Liver (tissue), 9 donors: ENCODE data around the gene RNF4. TPM values are rescaled to one million over a fixed set of nuclear protein-coding genes. Genes with fewer than 3 reads are reported as not detected.

Experiments
- DNase-seq: peaks from one replicate; pipeline ENCODE4 v3.0.0-alpha.2; 2017; ENCODE audit warnings: low spot score
- H3K27ac ChIP-seq, 2 donors: one replicate each; pipeline ENCODE4 v1.7.0; 2013; ENCODE audit warnings: inconsistent platforms in 2 of 2, low read length in 2 of 2, control low read depth in 1 of 2, low read depth in 1 of 2, mild to moderate bottlenecking in 1 of 2
- H3K27me3 ChIP-seq, 4 donors: one replicate each; pipeline versions ENCODE4 v1.6.1 to v1.7.0; 2013; ENCODE audit warnings: low read length in 3 of 4, inconsistent platforms in 1 of 4, mild to moderate bottlenecking in 1 of 4, moderate library complexity in 1 of 4; ENCODE audit not compliant: control insufficient read depth in 4 of 4, insufficient read depth in 4 of 4
- H3K36me3 ChIP-seq, 4 donors: one replicate each; pipeline versions ENCODE4 v1.6.1 to v1.7.0; 2013; ENCODE audit warnings: low read length in 3 of 4, mild to moderate bottlenecking in 3 of 4, low read depth in 1 of 4, moderate library complexity in 1 of 4; ENCODE audit not compliant: control insufficient read depth in 4 of 4, insufficient read depth in 3 of 4
- H3K4me1 ChIP-seq, 4 donors: one replicate each; pipeline versions ENCODE4 v1.6.1 to v1.7.0; 2013; ENCODE audit warnings: low read length in 3 of 4, mild to moderate bottlenecking in 3 of 4, moderate library complexity in 1 of 4; ENCODE audit not compliant: control insufficient read depth in 4 of 4, insufficient read depth in 4 of 4
- H3K4me3 ChIP-seq, 3 donors: one replicate each; pipeline versions ENCODE4 v1.6.1 to v1.7.0; 2013; ENCODE audit warnings: low read length in 3 of 3, control low read depth in 1 of 3, low read depth in 1 of 3, mild to moderate bottlenecking in 1 of 3
- H3K9ac ChIP-seq, 2 donors: one replicate each; pipeline ENCODE4 v1.7.0; 2013; ENCODE audit warnings: low read length in 2 of 2, mild to moderate bottlenecking in 2 of 2, moderate library complexity in 2 of 2, control low read depth in 1 of 2, low read depth in 1 of 2
- H3K9me3 ChIP-seq, 4 donors: one replicate each; pipeline versions ENCODE4 v1.6.1 to v1.7.0; 2013; ENCODE audit warnings: low read length in 3 of 4; ENCODE audit not compliant: control insufficient read depth in 4 of 4
- CTCF ChIP-seq: fragments of 150-350 bp; IDR thresholded peaks from 2 replicates; pipeline ENCODE4 v1.5.1; 2017; ENCODE audit warnings: improper control_type of control experiment, low read depth, low read length; ENCODE audit not compliant: missing input control
- EGR1 ChIP-seq, 2 donors: IDR thresholded peaks; 2 replicates each; pipeline ENCODE4 v1.6.1; 2016 to 2018; ENCODE audit warnings: antibody characterized with exemption in 2 of 2, low read depth in 2 of 2
- FOXA1 ChIP-seq: IDR thresholded peaks from 2 replicates; pipeline ENCODE4 v1.6.1; 2016; ENCODE audit warnings: antibody characterized with exemption
- FOXA2 ChIP-seq: IDR thresholded peaks from 2 replicates; pipeline ENCODE4 v1.6.1; 2016; ENCODE audit warnings: antibody characterized with exemption
- HNF4G ChIP-seq: IDR thresholded peaks from 2 replicates; pipeline ENCODE4 v1.6.1; 2016; ENCODE audit warnings: antibody characterized with exemption
- JUND ChIP-seq, 2 donors: IDR thresholded peaks; 2 replicates each; pipeline ENCODE4 v1.6.1; 2016; ENCODE audit warnings: antibody characterized with exemption in 2 of 2
- NR2F2 ChIP-seq: IDR thresholded peaks from 2 replicates; pipeline ENCODE4 v1.6.1; 2016; ENCODE audit warnings: antibody characterized with exemption
- RAD21 ChIP-seq, 2 donors: IDR thresholded peaks; 2 replicates each; pipeline ENCODE4 v1.6.1; 2016; ENCODE audit warnings: antibody characterized with exemption in 2 of 2, mild to moderate bottlenecking in 2 of 2
- RXRA ChIP-seq, 2 donors: IDR thresholded peaks; 2 replicates each; pipeline ENCODE4 v1.6.1; 2017 to 2018; ENCODE audit warnings: antibody characterized with exemption in 2 of 2, mild to moderate bottlenecking in 1 of 2
- SP1 ChIP-seq: IDR thresholded peaks from 2 replicates; pipeline ENCODE4 v1.6.1; 2018; ENCODE audit warnings: antibody characterized with exemption, mild to moderate bottlenecking
- TAF1 ChIP-seq: conservative IDR thresholded peaks from 2 replicates; pipeline ENCODE4 v1.6.1; 2016; ENCODE audit warnings: antibody characterized with exemption, mild to moderate bottlenecking
- YY1 ChIP-seq: IDR thresholded peaks from 2 replicates; pipeline ENCODE4 v1.6.1; 2016; ENCODE audit warnings: antibody characterized with exemption, mild to moderate bottlenecking
- WGBS: extraction: QIAGEN DNeasy Blood & Tissue Kit; methylation state at CpG from one replicate; pipeline ENCODE4 v1.1.7; 2013; 5-methylcytosine and 5-hydroxymethylcytosine counted together
- polyA plus RNA-seq, 2 donors: library from polyadenylated mRNA; stranded (reverse) in 1 of 2; unstranded in 1 of 2; fragments of 200-250 nt in 1 of 2; fragments of >200 nt in 1 of 2; fragmentation: Nextera tagmentation in 1 of 2; extraction: Ambion mirVana in 1 of 2; gene quantifications; one replicate each; pipeline versions ENCODE4 v1.2.1 to v1.2.3, GENCODE V29; 2013 to 2015
- total RNA-seq, 2 donors: library from RNA; depleted of rRNA; stranded (reverse); fragments of >200 nt; gene quantifications; one replicate each; pipeline ENCODE4 v1.2.3, GENCODE V29; 2014
- TF ChIP-seq, protein P1 (sequence below): IDR thresholded peaks from 2 replicates; pipeline ENCODE4 v1.6.1; 2016; ENCODE audit warnings: antibody characterized with exemption, mild to moderate bottlenecking
- TF ChIP-seq, protein P2 (sequence below): IDR thresholded peaks from 2 replicates; pipeline ENCODE4 v1.6.1; 2016; ENCODE audit warnings: antibody characterized with exemption
- TF ChIP-seq, protein P3 (sequence below): IDR thresholded peaks from 2 replicates; pipeline ENCODE4 v1.6.1; 2016; ENCODE audit warnings: antibody characterized with exemption
- donor health status: healthy.
- donor health status: healthy.
- donor health status: healthy.
- donor health status: healthy.
- donor health status: healthy.

RNF4 gene
- total and polyA plus RNA-seq, 4 donors: 13.0 to 31.0 (median 17.2) TPM

DNA sequence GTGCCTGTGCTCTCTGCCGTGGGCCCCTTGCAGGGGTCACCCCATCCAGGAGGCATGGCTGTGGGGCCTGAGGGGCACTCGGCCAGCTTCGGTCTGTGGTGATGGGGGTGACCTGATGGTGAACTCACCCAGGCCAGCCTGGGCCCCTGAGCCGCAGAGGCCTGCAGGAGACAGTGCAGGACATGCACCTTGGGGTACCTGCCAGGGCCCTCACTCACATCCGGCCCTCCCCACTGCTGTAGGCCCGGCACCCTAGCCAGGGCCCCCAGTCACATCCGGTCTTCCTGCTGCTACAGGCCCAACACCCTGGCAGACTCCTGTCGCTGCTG is 42.9 kb upstream of the RNF4 start:
- 90% methylated on average over 8 of the region's 8 CpGs for WGBS
- Histone ChIP-seq H3K9ac (no peak overlapping the region), H3K4me1 (no peaks in the 10 kb centered on the region), H3K4me3 (no peak overlapping the region), H3K27ac (no peak overlapping the region), H3K27me3 (no peaks in the 10 kb centered on the region), H3K9me3 (peaks cover 0 to 4% (median 1%) of the 10 kb centered on the region in 4 donors), H3K36me3 (no peaks in the 10 kb centered on the region)
- TF ChIP-seq FOXA1: no peak
- no peak for DNase-seq

- no peak for DNase-seq
Observed at GRCh38 chr4:2426711-2427275, 42.1 kb upstream of the RNF4 start.

More at GRCh38 chr4:2426711-2427275, 42.1 kb upstream of the RNF4 start:
- no peaks in the 10 kb centered on the region for H3K27me3 ChIP-seq
- no peak overlapping the region for H3K27ac ChIP-seq
- H3K9ac ChIP-seq: no peak overlapping the region
- 87% methylated on average over 13 of the region's 13 CpGs for WGBS
- H3K36me3 ChIP-seq: no peaks in the 10 kb centered on the region
- H3K9me3 ChIP-seq: peaks cover 0 to 4% (median 1%) of the 10 kb centered on the region in 4 donors
- H3K4me3 ChIP-seq: no peak overlapping the region
- H3K4me1 ChIP-seq: no peaks in the 10 kb centered on the region
- TF ChIP-seq TAF1 (no peak), JUND (IDR thresholded peaks at IDR 0.05) (no peak), EGR1 (IDR thresholded peaks at IDR 0.05; ENCODE audit: low read depth in 2 of 2) (no peak), HNF4G (no peak), NR2F2 (no peak), FOXA2 (no peak), CTCF (no peak), SP1 (no peak), YY1 (no peak), RXRA (IDR thresholded peaks at IDR 0.05) (no peak), RAD21 (IDR thresholded peaks at IDR 0.05) (no peak)
- TF ChIP-seq, protein P1, sequence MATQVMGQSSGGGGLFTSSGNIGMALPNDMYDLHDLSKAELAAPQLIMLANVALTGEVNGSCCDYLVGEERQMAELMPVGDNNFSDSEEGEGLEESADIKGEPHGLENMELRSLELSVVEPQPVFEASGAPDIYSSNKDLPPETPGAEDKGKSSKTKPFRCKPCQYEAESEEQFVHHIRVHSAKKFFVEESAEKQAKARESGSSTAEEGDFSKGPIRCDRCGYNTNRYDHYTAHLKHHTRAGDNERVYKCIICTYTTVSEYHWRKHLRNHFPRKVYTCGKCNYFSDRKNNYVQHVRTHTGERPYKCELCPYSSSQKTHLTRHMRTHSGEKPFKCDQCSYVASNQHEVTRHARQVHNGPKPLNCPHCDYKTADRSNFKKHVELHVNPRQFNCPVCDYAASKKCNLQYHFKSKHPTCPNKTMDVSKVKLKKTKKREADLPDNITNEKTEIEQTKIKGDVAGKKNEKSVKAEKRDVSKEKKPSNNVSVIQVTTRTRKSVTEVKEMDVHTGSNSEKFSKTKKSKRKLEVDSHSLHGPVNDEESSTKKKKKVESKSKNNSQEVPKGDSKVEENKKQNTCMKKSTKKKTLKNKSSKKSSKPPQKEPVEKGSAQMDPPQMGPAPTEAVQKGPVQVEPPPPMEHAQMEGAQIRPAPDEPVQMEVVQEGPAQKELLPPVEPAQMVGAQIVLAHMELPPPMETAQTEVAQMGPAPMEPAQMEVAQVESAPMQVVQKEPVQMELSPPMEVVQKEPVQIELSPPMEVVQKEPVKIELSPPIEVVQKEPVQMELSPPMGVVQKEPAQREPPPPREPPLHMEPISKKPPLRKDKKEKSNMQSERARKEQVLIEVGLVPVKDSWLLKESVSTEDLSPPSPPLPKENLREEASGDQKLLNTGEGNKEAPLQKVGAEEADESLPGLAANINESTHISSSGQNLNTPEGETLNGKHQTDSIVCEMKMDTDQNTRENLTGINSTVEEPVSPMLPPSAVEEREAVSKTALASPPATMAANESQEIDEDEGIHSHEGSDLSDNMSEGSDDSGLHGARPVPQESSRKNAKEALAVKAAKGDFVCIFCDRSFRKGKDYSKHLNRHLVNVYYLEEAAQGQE: no peak
- TF ChIP-seq, protein P2, sequence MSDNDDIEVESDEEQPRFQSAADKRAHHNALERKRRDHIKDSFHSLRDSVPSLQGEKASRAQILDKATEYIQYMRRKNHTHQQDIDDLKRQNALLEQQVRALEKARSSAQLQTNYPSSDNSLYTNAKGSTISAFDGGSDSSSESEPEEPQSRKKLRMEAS: no peak
- TF ChIP-seq, protein P3, sequence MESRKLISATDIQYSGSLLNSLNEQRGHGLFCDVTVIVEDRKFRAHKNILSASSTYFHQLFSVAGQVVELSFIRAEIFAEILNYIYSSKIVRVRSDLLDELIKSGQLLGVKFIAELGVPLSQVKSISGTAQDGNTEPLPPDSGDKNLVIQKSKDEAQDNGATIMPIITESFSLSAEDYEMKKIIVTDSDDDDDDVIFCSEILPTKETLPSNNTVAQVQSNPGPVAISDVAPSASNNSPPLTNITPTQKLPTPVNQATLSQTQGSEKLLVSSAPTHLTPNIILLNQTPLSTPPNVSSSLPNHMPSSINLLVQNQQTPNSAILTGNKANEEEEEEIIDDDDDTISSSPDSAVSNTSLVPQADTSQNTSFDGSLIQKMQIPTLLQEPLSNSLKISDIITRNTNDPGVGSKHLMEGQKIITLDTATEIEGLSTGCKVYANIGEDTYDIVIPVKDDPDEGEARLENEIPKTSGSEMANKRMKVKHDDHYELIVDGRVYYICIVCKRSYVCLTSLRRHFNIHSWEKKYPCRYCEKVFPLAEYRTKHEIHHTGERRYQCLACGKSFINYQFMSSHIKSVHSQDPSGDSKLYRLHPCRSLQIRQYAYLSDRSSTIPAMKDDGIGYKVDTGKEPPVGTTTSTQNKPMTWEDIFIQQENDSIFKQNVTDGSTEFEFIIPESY: no peak
